Pancreas (tissue), 10 donors: Measurements from ENCODE around the gene DCTN2. TPM values are rescaled to one million over a fixed set of nuclear protein-coding genes. Genes with fewer than 3 reads are reported as not detected.

Source experiments
- ATAC-seq, 4 donors: fragments of 200-7000 bp; cut with Tn5 transposase; one replicate each; pipeline versions ENCODE4 v1.8.0 to v1.9.1; 2020; ENCODE audit warnings: mild to moderate bottlenecking in 4 of 4, moderate library complexity in 4 of 4
- DNase-seq, 6 donors: peaks; one replicate each; pipeline ENCODE4 v3.0.0-alpha.2; 2020
- FAIRE-seq: peaks from 2 replicates; lab custom pipeline; 2012; peaks lifted over from hg19 to GRCh38; lab: Jason Lieb, UNC
- H3K27ac ChIP-seq, 4 donors: fragments of 200-600 bp; sonication (generic); 1 replicate in 3 of 4; 2 replicates in 1 of 4; pipeline versions ENCODE4 v1.5.0 to v1.8.0; 2020
- H3K27me3 ChIP-seq, 4 donors: fragments of 200-600 bp; one replicate each; pipeline ENCODE4 v1.8.0; 2021
- H3K36me3 ChIP-seq, 3 donors: fragments of 200-600 bp; sonication (generic) in 1 of 3; one replicate each; pipeline versions ENCODE4 v1.5.0 to v1.8.0; 2020 to 2021
- H3K4me1 ChIP-seq, 3 donors: fragments of 200-600 bp; one replicate each; pipeline ENCODE4 v1.8.0; 2021
- H3K4me3 ChIP-seq, 4 donors: fragments of 200-600 bp; sonication (generic) in 2 of 4; one replicate each; pipeline versions ENCODE4 v1.5.0 to v1.8.0; 2020 to 2021
- H3K9me3 ChIP-seq, 4 donors: fragments of 200-600 bp; one replicate each; pipeline ENCODE4 v1.8.0; 2021
- WGBS, 2 donors: extraction: QIAGEN DNeasy Blood & Tissue Kit; methylation state at CpG; one replicate each; pipeline ENCODE4 v1.1.7; 2013; 5-methylcytosine and 5-hydroxymethylcytosine counted together
- intact Hi-C, 3 donors: fragments of 100-400 bp; cut with DNase I; formaldehyde crosslinking; loops; one replicate each; pipeline versions ENCODE4 v1.11.1 to v1.14.2; 2022
- polyA plus RNA-seq, 2 donors: library from polyadenylated mRNA; stranded (reverse); fragments of 200-250 nt; gene quantifications; one replicate each; pipeline ENCODE4 v1.2.3, GENCODE V29; 2013
- total RNA-seq, 6 donors: library from RNA; stranded (reverse); fragmentation: NEBNext Ultra II Directional in 4 of 6; extraction: Animal tissue kit (Norgen Biotek cat#: 25700) in 4 of 6; gene quantifications; one replicate each; pipeline versions ENCODE4 v1.2.1 to v1.2.4, GENCODE V29; 2021 to 2023
- TF ChIP-seq, protein P1 (sequence below), 4 donors: fragments of 200-600 bp; sonication (generic) in 3 of 4; IDR thresholded peaks; one replicate each; pipeline versions ENCODE4 v1.5.0 to v1.8.0; 2021; ENCODE audit warnings: antibody characterized with exemption in 4 of 4
- donor health status: healthy with polysubstance abuse.
- donor health status: DM: no; HTN: no; CAD: no; lungs with moderate emphysema.
- donor health status: DM: no; HTN: no; CAD: no.
- donor health status: control.
- donor health status: control.
- donor health status: Bipolar disorder and iron deficiency.
- donor health status: DM: yes; HTN: yes; CAD: no.
- donor health status: DM: no; HTN: no; CAD: no.
- donor health status: DM: no; HTN: no; CAD: no.
- donor health status: DM: yes; HTN: yes; CAD: no.

Gene DCTN2
- total and polyA plus RNA-seq, 8 donors, result 54.9 to 117 (median 64.4) TPM

DNA sequence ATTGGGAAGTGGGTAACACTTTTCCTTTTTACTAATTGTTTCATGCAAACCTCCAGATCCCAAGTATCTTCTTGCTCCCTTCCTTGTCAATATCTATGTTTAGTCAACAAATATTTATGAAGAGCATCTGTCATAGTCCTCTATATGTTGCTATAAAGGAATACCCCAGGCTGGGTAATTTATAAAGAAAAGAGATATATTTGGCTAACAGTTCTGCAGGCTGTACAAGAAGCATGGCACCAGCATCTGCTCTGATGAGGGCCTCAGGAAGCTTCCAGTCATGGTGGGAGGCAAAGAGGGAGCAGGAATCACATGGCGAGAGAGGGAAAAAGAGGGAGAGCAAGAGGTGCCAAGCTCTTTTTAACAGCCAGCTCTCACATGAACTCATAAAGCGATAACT is 7.5 kb upstream of the DCTN2 start:
- Histone ChIP-seq H3K27ac (no peak overlapping the region), H3K27me3 (no peaks in the 10 kb centered on the region), H3K4me1 (no peaks in the 10 kb centered on the region), H3K9me3 (no peaks in the 10 kb centered on the region), H3K4me3 (no peak overlapping the region), H3K36me3 (no peaks in the 10 kb centered on the region)
- no peak for ATAC-seq
- DNase-seq, result no peak
- TF ChIP-seq, protein P1, sequence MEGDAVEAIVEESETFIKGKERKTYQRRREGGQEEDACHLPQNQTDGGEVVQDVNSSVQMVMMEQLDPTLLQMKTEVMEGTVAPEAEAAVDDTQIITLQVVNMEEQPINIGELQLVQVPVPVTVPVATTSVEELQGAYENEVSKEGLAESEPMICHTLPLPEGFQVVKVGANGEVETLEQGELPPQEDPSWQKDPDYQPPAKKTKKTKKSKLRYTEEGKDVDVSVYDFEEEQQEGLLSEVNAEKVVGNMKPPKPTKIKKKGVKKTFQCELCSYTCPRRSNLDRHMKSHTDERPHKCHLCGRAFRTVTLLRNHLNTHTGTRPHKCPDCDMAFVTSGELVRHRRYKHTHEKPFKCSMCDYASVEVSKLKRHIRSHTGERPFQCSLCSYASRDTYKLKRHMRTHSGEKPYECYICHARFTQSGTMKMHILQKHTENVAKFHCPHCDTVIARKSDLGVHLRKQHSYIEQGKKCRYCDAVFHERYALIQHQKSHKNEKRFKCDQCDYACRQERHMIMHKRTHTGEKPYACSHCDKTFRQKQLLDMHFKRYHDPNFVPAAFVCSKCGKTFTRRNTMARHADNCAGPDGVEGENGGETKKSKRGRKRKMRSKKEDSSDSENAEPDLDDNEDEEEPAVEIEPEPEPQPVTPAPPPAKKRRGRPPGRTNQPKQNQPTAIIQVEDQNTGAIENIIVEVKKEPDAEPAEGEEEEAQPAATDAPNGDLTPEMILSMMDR (IDR thresholded peaks at IDR 0.05), result no peak
- no peak for FAIRE-seq
- intact Hi-C loops, result no loop called here
- WGBS, 2 donors, result 91 to 96% methylated on average over 2 of the region's 2 CpGs

DNA sequence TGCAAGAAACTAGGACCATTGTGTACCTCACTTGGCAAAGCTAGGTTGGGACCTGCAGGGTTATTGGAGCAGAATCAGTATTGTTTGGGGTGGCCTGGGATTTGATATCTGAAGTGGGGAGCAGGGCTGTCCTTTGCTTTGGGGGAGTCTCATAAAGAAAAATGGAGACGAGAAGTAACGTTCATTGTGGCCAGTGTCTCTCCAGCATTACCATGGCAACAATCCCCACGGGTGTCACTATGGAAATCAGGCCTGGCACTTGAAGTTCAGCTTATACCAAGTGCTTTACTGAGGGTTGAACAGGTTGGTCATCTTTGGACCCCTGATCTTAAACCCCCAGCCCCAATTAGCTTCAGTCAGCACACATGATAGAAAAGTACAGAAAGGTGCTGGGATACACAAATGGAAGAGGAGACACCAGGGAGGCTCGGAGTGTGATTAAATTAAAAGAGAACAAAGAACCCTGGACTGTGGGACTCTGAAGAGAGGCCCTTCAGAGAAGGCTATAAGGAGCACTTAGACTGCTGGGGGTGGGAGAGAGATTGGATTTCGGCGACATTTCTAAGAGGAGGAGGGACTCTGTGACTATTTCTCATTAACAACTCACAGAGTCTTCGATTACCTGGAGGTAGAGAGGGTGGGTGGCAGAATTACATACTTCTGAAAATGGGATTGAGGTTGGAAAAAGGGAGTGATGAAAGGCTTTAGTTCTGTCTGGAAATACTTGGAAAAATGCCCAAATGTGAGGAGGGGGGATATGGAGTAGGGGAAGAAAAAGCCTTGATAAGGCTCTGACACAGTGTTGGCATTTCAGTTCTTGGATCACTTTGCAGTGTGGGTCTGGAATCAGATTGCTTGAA is 6.6 kb upstream of the DCTN2 start:
- H3K36me3 ChIP-seq, result no peaks in the 10 kb centered on the region
- H3K4me3 ChIP-seq, result no peak overlapping the region
- TF ChIP-seq, protein P1 (IDR thresholded peaks at IDR 0.05), result no peak
- H3K27me3 ChIP-seq, result no peaks in the 10 kb centered on the region
- WGBS, 2 donors, result 52 to 53% methylated on average over 7 of the region's 7 CpGs
- no peak for DNase-seq
- H3K9me3 ChIP-seq, result no peaks in the 10 kb centered on the region
- intact Hi-C loops, result no loop called here
- H3K27ac ChIP-seq, result no peak overlapping the region
- FAIRE-seq, result no peak
- H3K4me1 ChIP-seq, result no peaks in the 10 kb centered on the region
- no peak for ATAC-seq

DNA sequence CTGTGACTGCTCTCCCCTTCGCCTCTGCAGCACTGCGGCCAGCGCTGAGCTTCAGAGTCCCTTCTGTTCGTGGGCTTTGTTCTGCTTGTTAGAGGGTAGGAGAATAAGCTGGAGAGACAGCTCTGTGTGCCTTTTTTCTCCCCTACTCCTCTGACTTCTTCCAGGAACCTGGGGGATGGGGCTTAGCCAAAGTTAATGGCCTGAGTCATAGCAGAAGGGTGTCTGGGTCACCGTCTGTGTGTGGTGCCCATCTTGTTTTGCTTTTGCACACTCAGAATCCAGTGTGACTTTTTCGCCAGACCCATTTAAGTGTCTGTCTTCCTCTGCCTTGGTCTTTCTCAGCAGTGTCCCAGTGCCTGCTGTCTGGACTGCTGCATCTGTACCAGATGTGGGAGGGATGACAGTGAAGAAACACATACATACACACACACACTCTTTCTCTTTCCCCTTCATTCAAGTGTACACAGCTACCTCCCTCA is 5.9 kb upstream of the DCTN2 start:
- TF ChIP-seq, protein P1 (IDR thresholded peaks at IDR 0.05), result no peak
- H3K27me3 ChIP-seq, result no peaks in the 10 kb centered on the region
- H3K27ac ChIP-seq, result no peak overlapping the region
- H3K4me3 ChIP-seq, result no peak overlapping the region
- H3K9me3 ChIP-seq, result no peaks in the 10 kb centered on the region
- WGBS, 2 donors, result 59 to 64% methylated on average over 6 of the region's 6 CpGs
- no peak for DNase-seq
- ATAC-seq, result no peak
- H3K36me3 ChIP-seq, result no peaks in the 10 kb centered on the region
- intact Hi-C loops, result no loop called here
- no peaks in the 10 kb centered on the region for H3K4me1 ChIP-seq
- FAIRE-seq, result no peak

DNA sequence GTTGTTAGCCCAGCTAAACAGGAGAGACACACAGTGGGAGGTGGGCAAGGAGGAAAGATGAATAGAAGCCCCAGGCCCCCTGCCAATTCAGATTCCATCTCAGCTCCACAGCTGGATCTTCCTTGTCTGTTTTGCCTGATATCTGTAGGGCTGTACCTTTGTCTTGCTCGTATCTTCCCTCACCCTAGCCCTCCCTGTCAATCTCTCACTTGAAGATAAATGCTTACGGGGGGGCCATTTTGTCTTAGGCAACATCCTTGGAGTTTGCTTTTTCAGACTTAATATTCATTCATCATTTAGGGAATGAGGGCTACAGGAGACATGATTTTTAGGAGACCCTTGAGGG is 5.3 kb upstream of the DCTN2 start:
- 67 to 71% methylated on average over 2 of the region's 2 CpGs for WGBS, 2 donors
- Histone ChIP-seq H3K27ac (no peak overlapping the region), H3K4me3 (no peak overlapping the region), H3K4me1 (no peaks in the 10 kb centered on the region), H3K27me3 (no peaks in the 10 kb centered on the region), H3K9me3 (no peaks in the 10 kb centered on the region), H3K36me3 (no peaks in the 10 kb centered on the region)
- no peak for FAIRE-seq
- TF ChIP-seq, protein P1 (IDR thresholded peaks at IDR 0.05), result no peak
- intact Hi-C loops, result no loop called here
- no peak for ATAC-seq
- no peak for DNase-seq
